GM10248 (cell line): ENCODE measurements around the gene SHISAL1.
A peak's percentile ranks its signal among the peaks of the same experiment; 100 is the strongest.

Source experiments
- CTCF ChIA-PET: fragments of 300-600 bp; sonication (Branson Sonifier 250); formaldehyde crosslinking; extraction: SDS; loops from one replicate; lab custom pipeline; 2021; ENCODE audit warnings: antibody characterized with exemption; lab: Yijun Ruan, JAX
- POLR2A ChIA-PET: fragments of 350-650 bp; sonication (Branson Sonifier 250); formaldehyde crosslinking; extraction: SDS; loops from one replicate; lab custom pipeline; 2020; ENCODE audit warnings: antibody characterized with exemption; lab: Yijun Ruan, JAX
- DNase-seq: peaks from one replicate; pipeline ENCODE4 v3.0.0; 2012; ENCODE audit errors: extremely low spot score
- TF ChIP-seq, protein P1 (sequence below): IDR thresholded peaks from 2 replicates; pipeline ENCODE4 v1.5.1; 2012; ENCODE audit warnings: mild to moderate bottlenecking, low read depth; ENCODE audit errors: extremely low read depth, missing control alignments, control extremely low read depth

The SHISAL1 gene

DNA sequence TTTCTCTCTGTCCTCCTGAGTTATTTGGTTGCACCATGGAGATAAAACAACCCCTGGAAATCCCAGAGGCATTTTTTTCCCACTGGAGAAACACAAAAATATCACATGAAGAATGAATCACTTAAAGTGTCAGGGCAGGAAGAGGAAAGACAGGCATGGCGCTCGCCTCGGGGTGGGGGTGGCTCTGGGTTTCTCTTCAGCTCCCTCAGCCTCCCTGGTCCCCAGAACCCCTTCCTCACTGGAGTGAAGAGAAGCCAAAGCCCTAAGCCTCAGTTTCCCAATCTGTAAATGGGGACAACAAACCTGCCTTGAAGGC is 938 bp downstream of the SHISAL1 start:
- TF ChIP-seq, protein P1, sequence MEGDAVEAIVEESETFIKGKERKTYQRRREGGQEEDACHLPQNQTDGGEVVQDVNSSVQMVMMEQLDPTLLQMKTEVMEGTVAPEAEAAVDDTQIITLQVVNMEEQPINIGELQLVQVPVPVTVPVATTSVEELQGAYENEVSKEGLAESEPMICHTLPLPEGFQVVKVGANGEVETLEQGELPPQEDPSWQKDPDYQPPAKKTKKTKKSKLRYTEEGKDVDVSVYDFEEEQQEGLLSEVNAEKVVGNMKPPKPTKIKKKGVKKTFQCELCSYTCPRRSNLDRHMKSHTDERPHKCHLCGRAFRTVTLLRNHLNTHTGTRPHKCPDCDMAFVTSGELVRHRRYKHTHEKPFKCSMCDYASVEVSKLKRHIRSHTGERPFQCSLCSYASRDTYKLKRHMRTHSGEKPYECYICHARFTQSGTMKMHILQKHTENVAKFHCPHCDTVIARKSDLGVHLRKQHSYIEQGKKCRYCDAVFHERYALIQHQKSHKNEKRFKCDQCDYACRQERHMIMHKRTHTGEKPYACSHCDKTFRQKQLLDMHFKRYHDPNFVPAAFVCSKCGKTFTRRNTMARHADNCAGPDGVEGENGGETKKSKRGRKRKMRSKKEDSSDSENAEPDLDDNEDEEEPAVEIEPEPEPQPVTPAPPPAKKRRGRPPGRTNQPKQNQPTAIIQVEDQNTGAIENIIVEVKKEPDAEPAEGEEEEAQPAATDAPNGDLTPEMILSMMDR = no peak
- POLR2A ChIA-PET = no interaction called here
- DNase-seq = no peak
- CTCF ChIA-PET = interaction anchor here (1.1 kb wide), 1 partner anchor 11 kb away, joined by 3 read pairs; no protein-coding TSS in a partner anchor

DNA sequence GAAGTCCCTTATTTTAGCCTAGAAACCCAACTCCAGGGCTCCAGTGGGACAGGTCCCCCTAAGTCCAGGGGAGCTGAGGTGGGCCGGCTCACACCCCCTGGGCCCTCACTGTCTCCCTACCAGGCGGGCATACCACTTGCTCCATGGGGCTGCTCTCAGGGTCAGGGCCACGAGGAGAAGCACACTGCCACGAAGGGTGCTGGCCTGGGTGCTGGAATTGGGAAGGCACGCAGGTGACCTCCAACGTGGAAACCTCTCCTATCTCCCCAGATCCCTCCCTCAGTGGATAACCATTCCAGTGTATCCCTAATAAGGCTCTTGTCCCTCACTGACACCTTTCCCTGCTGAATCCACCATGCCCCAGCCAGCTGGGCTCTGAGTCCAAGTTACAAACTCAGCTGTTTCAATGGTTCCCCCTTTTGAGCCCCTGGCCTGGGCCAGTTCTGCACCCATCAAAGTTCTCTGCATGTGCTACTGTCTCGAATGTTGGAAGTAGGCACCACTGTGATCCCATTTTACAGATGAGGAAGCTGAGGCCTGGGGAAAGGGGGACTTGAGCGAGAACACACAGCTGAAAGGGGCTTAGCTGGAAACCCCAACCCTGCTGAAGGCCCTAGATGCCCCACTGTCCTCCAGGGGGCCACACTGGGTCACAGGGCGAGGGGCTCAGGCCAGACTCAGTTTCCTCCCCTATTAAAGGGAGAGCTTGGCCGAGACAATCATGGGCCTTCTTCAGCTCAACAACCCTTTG is 1.5 kb downstream of the SHISAL1 start:
- POLR2A ChIA-PET = no interaction called here
- TF ChIP-seq, protein P1 = peak; percentile 15
- DNase-seq = no peak
- CTCF ChIA-PET = interaction anchor here (1.1 kb wide), 1 partner anchor 11 kb away, joined by 3 read pairs; no protein-coding TSS in a partner anchor

- no peak for DNase-seq
- CTCF ChIA-PET = no interaction called here
- POLR2A ChIA-PET = no interaction called here
- TF ChIP-seq, protein P1 = no peak
These were observed 3.1 kb downstream of the SHISAL1 start for GRCh38 chr22:44309647-44310046.

GRCh38 chr22:44309137-44309536 is 3.6 kb downstream of the SHISAL1 start:
- CTCF ChIA-PET = no interaction called here
- TF ChIP-seq, protein P1 = no peak
- DNase-seq = no peak
- POLR2A ChIA-PET = no interaction called here

- CTCF ChIA-PET = no interaction called here
- POLR2A ChIA-PET = no interaction called here
- TF ChIP-seq, protein P1 = no peak
- DNase-seq = no peak
These were observed 5.1 kb downstream of the SHISAL1 start for GRCh38 chr22:44307509-44308169.

- DNase-seq = no peak
- CTCF ChIA-PET = no interaction called here
- TF ChIP-seq, protein P1 = no peak
- POLR2A ChIA-PET = no interaction called here
These were observed 6.9 kb downstream of the SHISAL1 start for GRCh38 chr22:44305888-44306287.
